Lower lobe of right lung (tissue), 2 donors: ENCODE measurements around the gene ZNF503. TPM values are rescaled to one million over a fixed set of nuclear protein-coding genes. Genes with fewer than 3 reads are reported as not detected.

Source experiments
- ATAC-seq, 2 donors: fragments of 200-7000 bp; cut with Tn5 transposase; one replicate each; pipeline ENCODE4 v1.9.1; 2020 to 2022; ENCODE audit warnings: mild to moderate bottlenecking in 2 of 2, moderate library complexity in 2 of 2
- DNase-seq: peaks from one replicate; pipeline ENCODE4 v3.0.0-alpha.2; 2020
- H3K27ac ChIP-seq: fragments of 200-600 bp; one replicate; pipeline ENCODE4 v1.8.0; 2022
- H3K27me3 ChIP-seq: fragments of 200-600 bp; one replicate; pipeline ENCODE4 v1.8.0; 2022; ENCODE audit warnings: low read depth
- H3K36me3 ChIP-seq: fragments of 200-600 bp; one replicate; pipeline ENCODE4 v1.8.0; 2022; ENCODE audit warnings: mild to moderate bottlenecking
- H3K4me1 ChIP-seq: fragments of 200-600 bp; one replicate; pipeline ENCODE4 v1.8.0; 2022
- H3K4me3 ChIP-seq: fragments of 200-600 bp; one replicate; pipeline ENCODE4 v1.8.0; 2022; ENCODE audit warnings: mild to moderate bottlenecking
- H3K9me3 ChIP-seq: fragments of 200-600 bp; one replicate; pipeline ENCODE4 v1.8.0; 2022
- CTCF ChIP-seq: fragments of 200-600 bp; IDR thresholded peaks from one replicate; pipeline ENCODE4 v1.8.0; 2022; ENCODE audit warnings: antibody characterized with exemption, mild to moderate bottlenecking
- intact Hi-C: fragments of 100-400 bp; cut with DNase I; formaldehyde crosslinking; loops from one replicate; pipeline ENCODE4 v1.11.0; 2022
- total RNA-seq: library from RNA; stranded (reverse); fragmentation: NEBNext Ultra II Directional; extraction: Animal tissue kit (Norgen Biotek cat#: 25700); gene quantifications from one replicate; pipeline ENCODE4 v1.2.1, GENCODE V29; 2021
- donor health status: DM: no; HTN: yes; CAD: no; lungs with severe emphysema.

The ZNF503 gene
- total RNA-seq, 1 donor from 2014 or later, result 28.3 TPM

GRCh38 chr10:75407713-75408508 is 6.3 kb upstream of the ZNF503 start:
- Histone ChIP-seq H3K36me3 (no peaks in the 10 kb centered on the region), H3K4me1 (peaks cover 16% of the 10 kb centered on the region), H3K27ac (peak overlapping the region; percentile 97), H3K27me3 (peaks cover 10% of the 10 kb centered on the region), H3K4me3 (peak overlapping the region; percentile 93), H3K9me3 (no peaks in the 10 kb centered on the region)
- DNase-seq, result peak; percentile 69
- peak; percentile 14 for TF ChIP-seq CTCF
- intact Hi-C loops, result loop anchor here (5.0 to 10.0 kb wide), 2 partner anchors 619 to 897 kb away; no protein-coding TSS in a partner anchor
- ATAC-seq, result peak in 1 of 2 donors; percentile 15

GRCh38 chr10:75407224-75407712 is 5.7 kb upstream of the ZNF503 start:
- Histone ChIP-seq H3K27ac (peak overlapping the region; percentile 97), H3K27me3 (peaks cover 10% of the 10 kb centered on the region), H3K4me3 (peak overlapping the region; percentile 93), H3K4me1 (peaks cover 16% of the 10 kb centered on the region), H3K9me3 (no peaks in the 10 kb centered on the region), H3K36me3 (no peaks in the 10 kb centered on the region)
- TF ChIP-seq CTCF, result no peak
- ATAC-seq (no peak), DNase-seq (peak; percentile 55)
- intact Hi-C loops, result loop anchor here (5.0 to 10.0 kb wide), 2 partner anchors 620 to 898 kb away; no protein-coding TSS in a partner anchor

- DNase-seq (no peak), ATAC-seq (no peak)
- no peak for TF ChIP-seq CTCF
- Histone ChIP-seq H3K27me3 (peaks cover 10% of the 10 kb centered on the region), H3K9me3 (no peaks in the 10 kb centered on the region), H3K27ac (peak overlapping the region; percentile 97), H3K4me1 (peaks cover 16% of the 10 kb centered on the region), H3K4me3 (peak overlapping the region; percentile 93), H3K36me3 (no peaks in the 10 kb centered on the region)
- intact Hi-C loops, result loop anchor here (5.0 to 10.0 kb wide), 2 partner anchors 621 to 898 kb away; no protein-coding TSS in a partner anchor
Measured at GRCh38 chr10:75406462-75407223, 5.1 kb upstream of the ZNF503 start.

- TF ChIP-seq CTCF, result no peak
- Histone ChIP-seq H3K27me3 (peaks cover 10% of the 10 kb centered on the region), H3K4me1 (peaks cover 16% of the 10 kb centered on the region), H3K4me3 (peak overlapping the region; percentile 93), H3K27ac (peak overlapping the region; percentile 97), H3K9me3 (no peaks in the 10 kb centered on the region), H3K36me3 (no peaks in the 10 kb centered on the region)
- no peak for ATAC-seq
- no peak for DNase-seq
- intact Hi-C loops, result loop anchor here (5.0 to 10.0 kb wide), 2 partner anchors 621 to 899 kb away; no protein-coding TSS in a partner anchor
Measured at GRCh38 chr10:75405598-75406461, 4.3 kb upstream of the ZNF503 start.
